ENCODE data around the gene CRYZL1. TPM values are rescaled to one million over a fixed set of nuclear protein-coding genes. Genes with fewer than 3 reads are reported as not detected.

Gene CRYZL1
- total RNA-seq, 1 experiment from 2014 or later, result 46.6 TPM

- H3K4me1 ChIP-seq (ENCODE audit: insufficient read depth, low read length, poor library complexity, severe bottlenecking), result peaks cover 12% of the 10 kb centered on the region
- no peak for DNase-seq (ENCODE audit: low spot score)
- H3K9me3 ChIP-seq (ENCODE audit: low read depth, low read length, poor library complexity, severe bottlenecking), result no peaks in the 10 kb centered on the region
- intact Hi-C loops (cut with micrococcal nuclease; ENCODE audit: unreplicated experiment), result no loop called here
- POLR2A ChIA-PET (ENCODE audit: low non-redundant PET), result no interaction called here
- TF ChIP-seq EZH2 (IDR thresholded peaks at IDR 0.05; ENCODE audit: borderline replicate concordance, low read depth, low read length, poor library complexity, severe bottlenecking), result no peak
- TF ChIP-seq CTCF (conservative IDR thresholded peaks at IDR 0.05; ENCODE audit: low read depth, low read length), result no peak
- no peaks in the 10 kb centered on the region for H3K27me3 ChIP-seq (replicated peaks; ENCODE audit: insufficient read depth, low read depth, low read length, poor library complexity)
- no peak overlapping the region for H3K27ac ChIP-seq (ENCODE audit: low read depth, low read length, poor library complexity, severe bottlenecking)
- no TSS peak for BruUV-seq (replicated peaks)
- CTCF ChIA-PET, result no interaction called here
- H3K4me3 ChIP-seq (ENCODE audit: low read depth, low read length, poor library complexity, severe bottlenecking), result no peak overlapping the region
- no peaks in the 10 kb centered on the region for H3K36me3 ChIP-seq (ENCODE audit: insufficient read depth, low read length, poor library complexity, severe bottlenecking)
These were observed 8.7 kb upstream of the CRYZL1 start for GRCh38 chr21:33650230-33650629.

GRCh38 chr21:33648555-33648954 lies 7.0 kb upstream of the CRYZL1 start:
- Histone ChIP-seq H3K27ac (ENCODE audit: low read depth, low read length, poor library complexity, severe bottlenecking) (no peak overlapping the region), H3K4me3 (ENCODE audit: low read depth, low read length, poor library complexity, severe bottlenecking) (no peak overlapping the region), H3K9me3 (ENCODE audit: low read depth, low read length, poor library complexity, severe bottlenecking) (no peaks in the 10 kb centered on the region), H3K27me3 (replicated peaks; ENCODE audit: insufficient read depth, low read depth, low read length, poor library complexity) (no peaks in the 10 kb centered on the region), H3K4me1 (ENCODE audit: insufficient read depth, low read length, poor library complexity, severe bottlenecking) (peaks cover 17% of the 10 kb centered on the region), H3K36me3 (ENCODE audit: insufficient read depth, low read length, poor library complexity, severe bottlenecking) (no peaks in the 10 kb centered on the region)
- BruUV-seq (replicated peaks), result no TSS peak
- intact Hi-C loops (cut with micrococcal nuclease; ENCODE audit: unreplicated experiment), result loop anchor here (10.0 kb wide), 1 partner anchor 136 kb away; no protein-coding TSS in a partner anchor
- POLR2A ChIA-PET (ENCODE audit: low non-redundant PET), result no interaction called here
- CTCF ChIA-PET, result no interaction called here
- no peak for DNase-seq (ENCODE audit: low spot score)
- TF ChIP-seq CTCF (conservative IDR thresholded peaks at IDR 0.05; ENCODE audit: low read depth, low read length) (no peak), EZH2 (IDR thresholded peaks at IDR 0.05; ENCODE audit: borderline replicate concordance, low read depth, low read length, poor library complexity, severe bottlenecking) (no peak)

- H3K36me3 ChIP-seq (ENCODE audit: insufficient read depth, low read length, poor library complexity, severe bottlenecking), result no peaks in the 10 kb centered on the region
- no TSS peak for BruUV-seq (replicated peaks)
- POLR2A ChIA-PET (ENCODE audit: low non-redundant PET), result no interaction called here
- no peak for TF ChIP-seq EZH2 (IDR thresholded peaks at IDR 0.05; ENCODE audit: borderline replicate concordance, low read depth, low read length, poor library complexity, severe bottlenecking)
- TF ChIP-seq CTCF (conservative IDR thresholded peaks at IDR 0.05; ENCODE audit: low read depth, low read length), result no peak
- intact Hi-C loops (cut with micrococcal nuclease; ENCODE audit: unreplicated experiment), result loop anchor here (10.0 kb wide), 1 partner anchor 137 kb away; no protein-coding TSS in a partner anchor
- no peaks in the 10 kb centered on the region for H3K27me3 ChIP-seq (replicated peaks; ENCODE audit: insufficient read depth, low read depth, low read length, poor library complexity)
- CTCF ChIA-PET, result no interaction called here
- peaks cover 17% of the 10 kb centered on the region for H3K4me1 ChIP-seq (ENCODE audit: insufficient read depth, low read length, poor library complexity, severe bottlenecking)
- H3K4me3 ChIP-seq (ENCODE audit: low read depth, low read length, poor library complexity, severe bottlenecking), result no peak overlapping the region
- H3K9me3 ChIP-seq (ENCODE audit: low read depth, low read length, poor library complexity, severe bottlenecking), result no peaks in the 10 kb centered on the region
- no peak for DNase-seq (ENCODE audit: low spot score)
- H3K27ac ChIP-seq (ENCODE audit: low read depth, low read length, poor library complexity, severe bottlenecking), result no peak overlapping the region
These were observed 6.0 kb upstream of the CRYZL1 start for GRCh38 chr21:33647587-33647986.
